ENCODE measurements around the gene DNER.
"Not testable (repeated sequence)": the region's sequence is repeated elsewhere in the genome, so short reads cannot be mapped to it uniquely, and the experiment has no call there.

The DNER gene

DNA sequence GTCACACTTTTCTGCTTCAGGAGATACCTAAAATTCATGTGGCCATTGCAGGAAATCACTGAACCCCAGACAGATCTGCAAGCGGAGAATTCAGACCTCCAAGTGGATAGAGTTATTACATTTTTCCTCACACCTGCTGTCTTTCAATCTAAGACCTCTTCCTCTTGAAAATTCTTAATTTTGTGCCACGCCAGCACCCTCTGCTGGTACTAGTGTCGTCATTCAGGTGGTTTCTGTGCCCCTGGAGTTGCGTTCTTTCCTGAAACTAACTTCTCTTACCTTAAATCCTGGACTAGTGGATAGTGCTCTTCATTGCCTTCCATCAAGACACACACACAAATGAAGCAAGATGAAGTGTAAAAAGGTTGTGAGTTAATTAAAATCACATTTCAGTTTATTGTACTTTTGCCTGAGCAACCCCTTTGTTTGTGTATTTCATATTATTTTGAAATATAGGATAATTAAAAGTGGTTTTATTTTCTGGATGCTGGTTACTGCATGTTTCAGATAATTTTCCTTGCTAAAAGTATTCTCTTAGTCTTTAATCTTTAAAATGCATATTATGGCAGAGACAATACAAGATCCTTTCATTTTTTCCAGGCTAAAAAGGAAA, 1.6 kb upstream of the DNER start:
- DNase-seq: peak; percentile 73

DNA sequence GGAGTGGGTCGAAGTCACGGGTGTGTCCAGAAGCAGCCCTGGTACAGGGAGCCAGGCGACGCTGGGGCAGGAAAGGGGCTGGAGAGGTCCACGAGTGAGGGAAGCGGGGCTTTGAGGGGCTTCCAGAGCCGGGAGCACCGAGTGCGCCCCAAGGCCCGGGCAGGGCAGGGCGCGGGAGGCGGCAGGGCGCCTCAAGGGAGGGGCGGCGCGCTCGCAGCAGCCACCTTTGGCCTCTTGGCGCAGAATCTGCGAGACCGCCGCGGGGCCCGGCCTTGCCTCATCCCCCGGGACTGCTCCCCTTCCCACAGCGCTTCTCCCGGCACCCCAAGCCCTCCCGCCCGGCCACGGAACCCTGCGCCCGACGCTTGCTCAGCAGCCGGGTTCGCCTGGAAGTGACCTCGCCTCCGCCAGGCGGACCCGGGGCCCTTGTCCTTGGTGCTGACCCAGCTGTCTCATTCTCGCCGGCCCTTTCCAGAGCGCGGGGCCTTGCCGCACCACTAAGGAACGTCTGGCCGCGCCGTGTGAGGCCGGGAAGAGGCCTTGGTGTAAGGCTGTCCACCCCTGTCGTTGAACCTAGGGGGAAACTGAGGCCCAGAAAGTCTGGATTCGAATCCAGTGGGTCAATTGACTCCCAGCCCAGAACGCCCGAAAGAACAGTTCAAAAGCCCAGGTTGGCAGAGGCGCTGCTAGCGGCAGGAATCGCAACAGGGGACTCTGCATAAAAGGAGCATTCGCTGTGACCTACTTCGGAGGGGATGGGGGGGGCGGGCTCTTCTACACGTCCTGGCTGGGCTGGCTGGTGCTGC, 584 bp upstream of the DNER start:
- no peak for DNase-seq

DNA sequence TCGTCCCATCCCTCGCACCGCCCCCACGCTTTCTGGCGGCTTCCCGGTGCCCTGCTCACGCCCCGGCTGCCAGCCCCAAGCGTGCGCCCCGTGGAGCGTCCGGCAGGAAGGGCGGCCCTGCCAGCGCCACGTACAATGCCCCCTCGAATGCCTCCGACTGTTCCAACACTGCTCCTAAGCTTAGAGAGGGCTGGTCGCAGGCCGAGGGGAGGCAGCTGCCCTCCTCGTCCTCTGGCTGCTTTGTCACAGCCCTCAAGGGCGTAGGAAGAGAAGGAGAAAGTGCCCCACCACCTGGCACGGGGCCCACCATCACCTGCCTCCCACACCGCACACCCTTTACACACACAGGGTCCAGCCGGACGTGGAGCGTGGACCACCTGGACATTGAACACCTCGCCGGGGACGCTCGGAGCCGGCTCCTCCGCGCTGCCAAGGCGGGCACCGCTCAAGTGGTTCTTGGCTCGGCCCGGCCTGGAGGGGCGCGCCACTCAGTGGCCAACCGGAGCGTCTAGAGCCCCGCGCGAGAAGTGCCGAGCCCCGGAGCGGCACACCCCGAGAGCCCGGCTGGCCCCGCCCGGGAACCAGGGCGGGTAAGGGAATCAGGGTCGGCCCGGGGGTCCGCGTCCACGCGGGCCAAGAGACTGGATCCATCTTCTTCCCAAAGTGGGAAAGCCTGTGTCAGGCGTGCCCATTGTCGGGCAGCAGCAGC, 830 bp downstream of the DNER start:
- DNase-seq: peak; percentile 15

DNA sequence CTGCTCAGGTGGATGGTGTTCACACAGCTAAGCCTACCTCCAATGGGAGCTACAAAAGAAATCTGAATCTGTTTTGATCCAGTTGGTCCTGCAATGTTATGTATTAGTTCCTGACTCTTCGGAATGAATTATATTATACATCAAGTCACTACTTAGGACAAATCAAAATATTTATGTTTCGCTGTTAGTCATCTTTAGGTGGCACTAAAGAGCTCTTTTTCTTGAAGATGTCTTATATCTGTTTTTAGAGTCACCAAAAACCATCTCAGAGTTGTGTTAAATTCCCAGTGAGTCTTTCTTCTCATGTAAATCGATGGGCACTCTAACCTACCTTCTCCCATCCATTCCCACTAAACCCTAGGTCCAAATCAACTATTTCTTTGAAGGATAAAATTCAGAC, 2.2 kb downstream of the DNER start:
- DNase-seq: no peak

DNA sequence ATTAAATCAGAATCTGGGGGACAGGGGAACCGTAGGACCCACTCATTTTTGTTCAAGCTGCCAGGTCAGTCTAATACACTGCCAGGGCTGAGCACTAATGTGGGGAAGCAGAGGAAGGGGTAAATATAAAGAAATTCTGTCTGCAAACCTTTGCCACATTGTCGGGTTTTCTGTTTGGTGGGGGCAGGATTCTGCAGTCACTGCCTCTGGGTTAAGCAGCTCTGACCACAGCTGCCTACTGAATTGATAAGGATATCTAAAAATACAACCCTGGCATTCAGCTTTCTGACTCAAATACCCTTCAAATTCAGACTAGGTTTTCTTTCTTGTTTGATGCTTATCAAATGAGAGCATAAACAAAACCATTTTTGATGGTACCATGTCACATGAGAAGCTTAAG, 6.0 kb downstream of the DNER start:
- DNase-seq: no peak

DNA sequence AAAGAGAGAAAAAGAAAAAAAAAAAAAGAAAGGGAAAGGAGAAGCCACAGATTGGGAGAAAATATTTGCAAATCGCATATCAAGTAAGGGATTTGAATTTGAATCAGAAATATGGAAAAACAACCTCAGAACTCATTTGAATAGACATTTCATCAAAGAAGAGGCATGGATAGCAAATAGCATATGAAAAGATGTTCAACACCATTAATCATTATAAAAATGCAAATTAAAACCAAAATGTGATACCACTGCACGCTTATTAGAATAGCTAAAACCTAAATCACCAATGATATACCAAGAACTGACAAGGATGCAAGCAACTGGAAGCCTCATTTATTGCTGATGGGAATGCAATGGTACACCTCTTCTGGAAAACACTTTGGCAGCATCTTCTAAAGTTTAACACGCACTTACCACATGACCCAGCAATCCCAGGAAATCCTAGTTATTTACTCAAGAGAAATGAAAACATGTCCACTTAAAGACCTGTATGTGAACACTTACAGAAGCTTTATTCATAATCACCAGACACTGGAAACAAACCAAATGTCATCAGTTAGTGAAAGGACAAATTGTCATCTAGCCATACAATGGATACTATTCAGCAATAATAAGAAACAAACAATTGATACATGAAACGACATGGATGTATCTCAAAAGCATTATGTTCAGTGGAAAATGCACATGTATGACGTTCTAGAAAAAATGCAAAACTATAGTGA, 10.3 kb downstream of the DNER start:
- no peak for DNase-seq

DNA sequence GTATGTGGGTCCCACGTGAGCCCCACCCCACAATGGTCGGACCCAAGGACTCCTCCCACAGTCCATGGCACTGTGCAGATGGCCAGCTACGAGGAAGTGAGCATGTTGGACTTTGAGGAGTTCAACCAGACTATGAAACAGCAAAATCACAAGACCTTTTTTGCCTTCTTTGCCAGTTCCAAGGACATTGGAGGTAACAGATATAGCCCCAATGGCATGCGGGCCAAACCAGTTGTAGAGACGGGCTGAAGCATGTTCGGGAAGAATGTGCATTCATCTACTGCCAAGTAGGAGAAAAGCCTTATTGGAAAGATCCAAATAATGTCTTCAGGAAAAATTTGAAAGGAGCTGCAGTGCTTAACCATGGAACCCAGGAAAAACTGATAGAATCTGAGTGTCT, 12.6 kb downstream of the DNER start:
- DNase-seq: no peak

DNA sequence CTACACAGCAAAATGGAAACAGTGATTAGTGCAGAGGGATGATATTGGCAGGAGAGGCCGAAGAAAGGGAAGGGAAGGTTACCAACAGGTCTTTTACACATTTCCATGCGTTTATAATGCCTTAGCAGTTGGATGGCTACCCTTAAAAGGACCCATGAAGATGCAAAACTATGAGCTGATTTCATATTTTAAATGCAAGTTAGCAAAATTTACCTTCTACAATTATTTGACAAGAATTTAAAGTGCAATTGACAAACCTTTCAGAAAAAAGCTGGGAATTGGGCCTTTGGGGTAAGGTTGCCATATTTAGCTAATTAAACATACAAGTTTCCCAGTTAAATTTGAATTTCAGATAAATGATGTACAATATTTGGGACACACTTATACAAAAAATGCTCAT, 13.3 kb downstream of the DNER start:
- no peak for DNase-seq

DNA sequence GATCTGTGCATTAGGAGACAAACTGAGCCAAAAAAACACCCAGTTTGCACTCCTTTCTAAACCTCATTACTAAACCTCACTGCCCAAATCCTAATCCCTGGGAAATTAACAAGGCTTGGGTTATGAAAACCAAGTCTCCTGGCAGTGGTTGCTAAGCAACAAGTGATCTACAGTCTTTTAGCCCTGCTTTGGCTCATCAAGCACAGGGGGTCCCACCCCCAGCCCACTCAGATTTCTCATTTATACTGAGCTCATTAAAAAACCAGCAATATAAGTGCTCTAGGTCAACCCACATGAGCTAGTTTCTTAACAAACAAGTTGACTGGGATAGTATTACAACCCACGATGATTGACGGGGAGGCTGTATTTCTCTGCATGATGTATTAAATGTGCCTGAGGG, 18.4 kb downstream of the DNER start:
- DNase-seq: no peak

DNA sequence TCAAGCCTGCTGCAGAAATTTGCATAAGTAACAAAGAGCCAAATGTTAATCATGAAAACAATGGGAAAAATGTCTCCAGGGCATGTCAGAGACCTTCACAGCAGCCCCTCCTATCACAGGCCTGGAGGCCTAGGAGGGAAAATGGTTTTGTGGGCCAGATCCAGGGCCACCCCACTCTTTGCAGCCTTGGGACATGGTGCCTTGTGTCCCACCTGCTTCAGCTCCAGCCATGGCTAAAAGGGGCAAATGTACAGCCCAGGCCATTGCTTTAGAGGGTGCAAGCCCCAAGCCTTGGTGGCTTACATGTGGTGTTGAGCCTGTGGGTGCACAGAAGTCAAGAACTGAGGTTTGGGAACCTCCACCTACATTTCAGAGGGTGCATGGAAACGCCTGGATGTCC, 20.5 kb downstream of the DNER start:
- DNase-seq: not testable (repeated sequence)

DNA sequence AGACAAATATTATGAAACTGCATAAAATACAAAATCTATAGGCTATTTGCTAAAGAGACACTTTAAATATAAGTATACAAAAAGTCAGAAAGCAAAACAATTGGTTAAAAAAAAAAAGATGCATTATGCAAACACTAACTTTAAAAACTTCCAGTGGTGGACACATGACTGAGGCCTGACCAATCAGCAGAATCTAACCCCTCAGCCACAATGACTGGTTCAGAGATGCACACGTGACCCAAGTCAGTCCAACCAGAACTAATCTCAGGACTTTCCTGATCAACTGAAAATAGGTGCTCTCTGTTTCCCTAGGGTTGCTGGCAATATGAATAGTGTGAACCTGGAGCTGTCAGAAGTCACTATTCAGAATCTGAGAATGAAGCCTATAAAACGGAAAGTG, 22.7 kb downstream of the DNER start:
- DNase-seq: no peak

DNA sequence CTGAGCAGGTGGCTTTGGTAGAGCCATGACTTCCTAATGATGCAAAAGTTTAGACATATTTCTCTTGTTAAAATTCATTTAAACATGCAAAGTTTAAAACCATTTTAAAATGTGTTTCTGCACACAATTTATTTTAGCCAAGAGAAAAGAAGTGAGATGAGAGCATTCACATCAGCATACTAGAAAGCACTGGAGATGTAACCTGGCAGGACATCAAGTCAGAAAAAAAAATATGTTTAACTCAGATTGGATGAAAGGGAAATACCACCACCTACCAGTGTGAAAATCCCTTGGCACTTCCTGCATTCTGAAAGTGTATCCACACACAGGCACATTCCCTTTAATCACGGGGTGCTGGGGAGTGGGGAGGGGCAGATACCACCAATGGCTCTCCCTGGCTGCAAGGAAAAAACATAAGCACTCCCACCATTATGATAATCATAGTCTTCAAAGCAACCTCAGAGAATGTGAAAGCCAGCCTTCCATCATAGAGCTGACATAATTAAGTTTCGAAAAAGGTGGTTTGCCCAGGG, 25.0 kb downstream of the DNER start:
- DNase-seq: no peak

DNA sequence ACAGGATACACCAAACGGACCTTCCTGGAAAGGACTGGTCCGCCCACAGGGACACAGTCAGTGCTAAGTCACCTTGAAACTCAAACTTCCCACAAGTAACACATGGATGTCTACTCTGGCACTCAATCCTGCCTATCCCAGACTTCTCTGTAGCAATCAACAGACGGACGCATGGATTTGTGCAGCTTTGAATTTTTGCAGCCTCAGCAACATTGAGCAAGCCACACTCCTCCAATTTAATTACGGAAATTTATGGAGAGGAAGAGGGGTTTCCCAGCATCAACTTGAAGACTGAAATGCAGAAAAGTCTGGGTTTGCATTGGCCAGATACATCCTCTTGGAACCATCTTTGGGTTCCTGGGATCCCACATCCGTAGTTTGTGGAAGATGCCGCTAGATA, 26.2 kb downstream of the DNER start:
- no peak for DNase-seq

DNA sequence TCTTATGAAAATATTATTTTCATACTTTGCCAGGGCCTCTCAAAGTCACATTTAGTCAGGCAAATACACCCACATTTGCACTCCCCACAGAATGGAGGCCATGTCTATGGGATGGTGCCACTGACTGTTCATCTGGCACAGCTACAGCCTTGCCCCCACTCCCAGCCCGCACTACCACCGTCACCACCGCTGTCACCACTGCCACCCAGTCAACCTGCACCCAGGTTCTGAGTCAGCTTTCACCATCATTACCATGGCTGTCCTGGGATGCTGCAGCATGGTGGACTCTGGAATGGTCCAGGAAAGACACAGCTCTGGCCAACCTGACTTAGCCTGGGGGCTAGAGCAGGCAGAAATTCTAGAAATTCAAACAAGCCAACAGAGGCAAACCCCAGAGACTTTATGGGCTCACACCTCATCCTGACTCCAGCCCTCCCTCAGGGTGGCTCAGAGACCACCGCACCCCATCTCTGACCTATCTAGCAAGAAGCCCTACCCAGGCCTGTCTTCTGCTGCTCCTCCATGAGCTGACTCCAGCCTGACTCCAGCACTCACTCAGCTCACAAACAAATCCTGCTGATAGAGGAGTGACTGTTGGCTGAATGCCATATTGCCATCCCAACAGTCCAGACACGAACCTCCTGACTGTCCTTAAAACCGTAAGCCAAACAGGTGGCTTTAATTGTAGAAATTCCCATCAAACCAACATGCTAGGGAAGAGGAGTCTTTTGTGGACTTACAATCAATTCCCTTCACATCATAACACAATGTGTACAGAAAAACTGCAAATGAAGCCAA, 28.0 kb downstream of the DNER start:
- DNase-seq: peak; percentile 42

DNA sequence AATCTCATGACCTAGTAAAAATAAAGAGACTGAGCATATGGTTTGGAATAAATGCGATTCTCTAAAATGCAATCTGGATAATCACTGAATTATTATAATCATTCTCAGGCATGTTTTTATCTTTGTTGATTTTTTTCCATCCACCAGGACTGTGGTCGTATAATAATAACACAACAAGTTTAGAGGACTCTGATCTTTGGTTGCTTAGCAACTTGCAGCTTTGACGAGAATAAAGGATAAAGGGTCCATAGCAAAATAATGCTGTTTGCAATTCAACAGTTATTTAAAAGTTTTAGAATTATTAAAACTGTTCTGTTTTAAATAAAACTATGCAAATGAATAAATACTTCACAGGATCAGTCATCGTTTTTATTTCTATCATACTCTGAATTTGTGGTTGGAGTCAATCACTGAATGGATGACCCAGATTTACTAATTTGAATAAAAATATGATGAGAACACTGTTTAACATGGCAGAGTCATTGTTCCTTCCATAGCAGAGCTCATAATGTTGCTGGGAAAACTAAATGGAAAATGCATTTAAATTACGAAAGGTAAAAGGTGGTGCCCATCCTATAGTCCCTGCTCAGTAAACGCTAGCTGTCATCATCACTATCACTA, 29.3 kb downstream of the DNER start:
- no peak for DNase-seq

DNA sequence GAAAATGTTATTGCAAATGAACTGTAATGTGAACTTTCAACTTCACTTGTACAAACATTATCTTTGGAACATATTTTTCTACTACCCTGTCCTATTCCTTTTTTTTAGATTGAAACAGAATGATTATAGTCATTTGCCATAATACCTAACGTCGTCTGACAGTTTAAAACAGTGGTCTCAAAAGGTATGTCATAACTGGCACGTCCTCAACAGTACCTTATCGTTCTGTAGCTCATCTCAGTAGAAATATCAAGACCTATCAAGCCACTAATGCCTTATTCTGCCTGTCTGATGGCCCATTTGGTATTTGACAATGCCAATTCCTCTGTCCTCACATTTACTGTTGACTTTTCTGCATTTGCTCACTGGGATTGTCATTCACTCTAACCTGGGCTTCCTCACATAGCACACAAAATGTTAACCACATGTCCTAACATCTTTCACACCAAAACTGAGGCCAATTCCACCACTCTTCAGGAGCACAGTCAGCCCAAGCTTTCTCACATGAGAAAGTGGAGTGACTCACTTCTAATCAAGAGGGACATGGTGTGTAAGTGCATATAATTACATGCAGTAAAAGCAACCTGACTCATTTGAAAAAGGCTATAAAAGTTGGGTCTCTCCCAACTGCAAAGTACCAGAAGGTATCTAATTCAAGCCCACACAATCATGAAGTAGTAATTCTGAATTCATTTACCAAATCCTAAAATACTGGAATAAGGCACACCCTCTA, 34.8 kb downstream of the DNER start:
- no peak for DNase-seq

DNA sequence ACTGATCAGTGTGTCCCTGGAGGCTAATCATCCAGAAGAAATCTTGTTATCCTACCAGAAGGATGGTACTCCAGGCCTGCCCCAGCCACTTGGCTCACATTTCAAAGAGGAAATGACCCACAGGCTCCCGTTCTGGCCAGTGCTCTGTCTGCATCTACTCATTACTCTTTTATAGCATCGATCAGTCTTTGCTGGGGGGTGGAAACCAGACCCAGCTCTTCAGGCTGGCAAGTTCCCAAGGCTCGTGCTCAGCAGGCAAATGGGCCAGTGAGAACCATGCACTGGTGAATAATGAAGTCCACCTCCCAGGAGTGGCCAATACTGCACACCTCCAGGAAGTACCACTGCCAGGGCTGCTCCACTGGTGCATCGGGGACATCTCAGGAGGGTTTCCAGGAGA, 38.8 kb downstream of the DNER start:
- no peak for DNase-seq

DNA sequence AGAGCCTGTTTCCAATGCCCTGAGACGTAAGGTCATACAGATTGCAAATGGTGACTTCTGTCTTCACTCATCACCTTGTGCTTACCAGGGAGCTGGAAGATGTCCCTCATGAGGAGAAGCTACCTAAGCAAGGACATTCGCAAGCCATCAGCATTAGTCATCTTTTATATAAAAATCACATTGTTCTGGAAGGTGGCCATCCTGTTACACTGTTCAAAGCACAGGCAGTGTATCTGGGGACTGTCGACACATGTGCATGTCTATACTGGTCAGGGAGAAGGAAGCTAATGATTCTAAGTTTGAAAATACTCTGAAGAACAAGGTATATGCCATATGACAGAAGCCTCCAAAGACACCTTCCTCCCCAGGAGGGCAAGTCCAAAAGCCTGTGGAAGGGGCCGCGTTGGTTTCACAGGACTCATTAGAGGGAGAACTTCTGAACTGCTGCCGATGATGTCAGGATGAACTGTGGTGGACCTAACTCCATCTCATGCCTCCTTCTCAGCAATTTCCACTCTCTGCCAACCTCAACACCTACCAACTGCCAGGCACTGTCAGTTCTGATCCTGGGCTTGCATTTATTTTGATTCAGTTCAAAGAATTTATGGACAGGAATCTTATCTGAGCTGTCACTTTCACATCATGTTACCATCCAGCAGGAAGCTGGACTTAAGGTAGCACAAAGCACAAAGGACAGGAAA, 39.4 kb downstream of the DNER start:
- no peak for DNase-seq

DNA sequence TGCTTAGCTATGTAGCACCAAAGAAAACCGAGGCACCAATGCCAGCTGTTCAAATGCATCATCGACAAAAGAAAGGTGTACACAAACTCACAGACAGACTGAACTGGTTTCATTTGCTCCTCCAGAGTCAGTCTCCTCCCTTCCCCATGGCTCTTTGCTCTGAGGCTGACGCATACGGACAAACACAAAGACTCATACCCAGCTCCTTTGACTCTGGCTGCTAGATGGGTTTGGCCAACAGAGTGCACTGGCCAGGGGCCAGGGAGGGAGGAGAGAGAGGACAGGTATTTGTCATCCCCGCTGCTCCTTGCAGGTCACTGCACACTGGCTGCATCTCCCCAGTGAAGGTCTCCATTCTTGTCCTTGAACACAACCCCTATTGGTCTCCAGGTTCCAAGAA, 40.7 kb downstream of the DNER start:
- DNase-seq: no peak

DNA sequence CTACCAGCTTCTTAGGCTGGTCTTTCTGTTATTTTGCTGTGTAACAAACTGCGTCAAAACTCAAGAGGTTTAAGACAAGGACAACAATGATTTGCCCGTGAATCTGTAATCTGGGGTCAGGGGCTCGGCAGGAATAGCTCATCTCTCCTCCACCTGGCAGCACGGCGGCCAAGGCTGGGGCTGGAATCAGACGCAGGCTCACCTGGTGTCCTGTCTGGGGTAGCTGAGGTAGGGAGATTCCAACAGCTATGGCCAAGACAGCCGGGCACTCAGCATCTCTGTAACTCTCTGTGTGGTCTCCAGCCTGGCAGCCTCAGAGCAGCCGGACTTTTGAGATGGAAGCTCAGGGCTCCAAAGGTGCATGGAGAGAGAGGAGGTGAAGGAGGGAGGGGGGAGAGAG, 42.3 kb downstream of the DNER start:
- no peak for DNase-seq

DNA sequence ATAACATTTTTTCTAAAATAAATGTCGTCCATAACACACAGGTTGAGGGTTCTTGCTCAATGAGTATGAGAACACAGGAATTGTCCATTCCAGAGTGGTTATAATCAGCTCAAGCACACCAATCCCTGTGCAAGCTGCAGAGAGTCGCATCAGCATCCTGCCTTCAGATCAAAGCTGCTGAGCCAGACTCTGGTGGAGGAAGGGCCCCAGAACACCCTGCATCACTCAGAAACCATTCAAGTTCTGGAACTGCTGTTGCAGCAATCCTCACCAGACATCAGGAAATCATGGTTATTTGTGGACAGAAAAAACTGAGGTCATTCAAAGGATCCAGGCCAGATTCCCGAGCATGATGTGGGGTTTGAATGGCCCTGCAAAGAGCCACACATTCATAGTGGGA, 44.5 kb downstream of the DNER start:
- DNase-seq: no peak
